ENCODE data around the gene MRPL55.

Gene MRPL55

GRCh38 chr1:228066891-228067654 lies 42.0 kb downstream of the MRPL55 start:
- no peak for DNase-seq

- DNase-seq = no peak
Observed at GRCh38 chr1:228066416-228066815, 42.7 kb downstream of the MRPL55 start.

- no peak for DNase-seq
Observed at GRCh38 chr1:228065543-228066347, 43.4 kb downstream of the MRPL55 start.

- DNase-seq = no peak
Observed at GRCh38 chr1:228064741-228065542, 44.2 kb downstream of the MRPL55 start.

GRCh38 chr1:228064296-228064695 lies 44.8 kb downstream of the MRPL55 start:
- no peak for DNase-seq

GRCh38 chr1:228063251-228064191 lies 45.6 kb downstream of the MRPL55 start:
- no peak for DNase-seq

GRCh38 chr1:228062812-228063211 lies 46.3 kb downstream of the MRPL55 start:
- no peak for DNase-seq

- DNase-seq = no peak
Observed at GRCh38 chr1:228062085-228062791, 46.9 kb downstream of the MRPL55 start.

- no peak for DNase-seq
Observed at GRCh38 chr1:228061411-228062084, 47.6 kb downstream of the MRPL55 start.

GRCh38 chr1:228060458-228061190 lies 48.5 kb downstream of the MRPL55 start:
- DNase-seq = no peak

GRCh38 chr1:228059634-228060457 lies 49.3 kb downstream of the MRPL55 start:
- no peak for DNase-seq

GRCh38 chr1:228058949-228059633 lies 50.0 kb downstream of the MRPL55 start:
- no peak for DNase-seq

GRCh38 chr1:228058172-228058948 lies 50.7 kb downstream of the MRPL55 start:
- no peak for DNase-seq
